AG10803 (cell line): ENCODE data around the gene RNF19B.

Experiments
- DNase-seq: peaks from one replicate; pipeline ENCODE4 v3.0.0; 2010; ENCODE audit warnings: low read depth
- H3K4me3 ChIP-seq: 2 replicates; pipeline ENCODE4 v1.5.1; 2011; ENCODE audit warnings: mild to moderate bottlenecking, low read length, control low read depth
- TF ChIP-seq, protein P1 (sequence below): conservative IDR thresholded peaks from 2 replicates; pipeline ENCODE4 v1.5.1; 2011; ENCODE audit warnings: mild to moderate bottlenecking, low read length, control low read depth, inconsistent platforms

RNF19B gene

DNA sequence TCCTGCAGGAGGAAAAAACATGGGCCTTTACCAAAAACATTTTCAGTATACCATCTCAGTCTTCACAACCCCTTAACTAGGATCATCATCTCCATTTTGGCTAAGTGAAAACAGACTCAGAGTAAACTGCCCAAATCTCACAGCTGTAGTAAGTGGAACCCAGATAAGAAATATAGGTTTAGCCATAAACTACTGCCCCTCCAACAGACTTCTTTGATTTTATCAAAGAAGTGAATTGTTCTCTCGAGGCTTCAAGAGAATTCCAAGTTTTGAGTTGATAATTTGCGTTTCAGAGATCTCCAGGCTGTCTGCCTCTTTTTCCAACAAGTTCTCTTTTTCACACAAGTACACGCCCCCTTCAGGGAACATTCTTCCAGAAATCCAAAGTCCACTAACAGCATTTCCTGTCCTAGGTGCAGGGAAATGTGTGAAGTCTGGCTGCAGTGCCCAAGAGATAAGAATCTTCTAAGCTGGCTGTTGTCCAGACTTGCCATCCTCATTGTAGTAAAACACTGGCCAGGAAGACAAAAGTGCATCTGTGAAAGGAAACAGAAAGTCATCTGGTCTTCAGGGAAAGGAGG, 30.8 kb downstream of the RNF19B start:
- no peak overlapping the region for H3K4me3 ChIP-seq
- TF ChIP-seq, protein P1, sequence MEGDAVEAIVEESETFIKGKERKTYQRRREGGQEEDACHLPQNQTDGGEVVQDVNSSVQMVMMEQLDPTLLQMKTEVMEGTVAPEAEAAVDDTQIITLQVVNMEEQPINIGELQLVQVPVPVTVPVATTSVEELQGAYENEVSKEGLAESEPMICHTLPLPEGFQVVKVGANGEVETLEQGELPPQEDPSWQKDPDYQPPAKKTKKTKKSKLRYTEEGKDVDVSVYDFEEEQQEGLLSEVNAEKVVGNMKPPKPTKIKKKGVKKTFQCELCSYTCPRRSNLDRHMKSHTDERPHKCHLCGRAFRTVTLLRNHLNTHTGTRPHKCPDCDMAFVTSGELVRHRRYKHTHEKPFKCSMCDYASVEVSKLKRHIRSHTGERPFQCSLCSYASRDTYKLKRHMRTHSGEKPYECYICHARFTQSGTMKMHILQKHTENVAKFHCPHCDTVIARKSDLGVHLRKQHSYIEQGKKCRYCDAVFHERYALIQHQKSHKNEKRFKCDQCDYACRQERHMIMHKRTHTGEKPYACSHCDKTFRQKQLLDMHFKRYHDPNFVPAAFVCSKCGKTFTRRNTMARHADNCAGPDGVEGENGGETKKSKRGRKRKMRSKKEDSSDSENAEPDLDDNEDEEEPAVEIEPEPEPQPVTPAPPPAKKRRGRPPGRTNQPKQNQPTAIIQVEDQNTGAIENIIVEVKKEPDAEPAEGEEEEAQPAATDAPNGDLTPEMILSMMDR, result no peak
- peak; percentile 23 for DNase-seq

DNA sequence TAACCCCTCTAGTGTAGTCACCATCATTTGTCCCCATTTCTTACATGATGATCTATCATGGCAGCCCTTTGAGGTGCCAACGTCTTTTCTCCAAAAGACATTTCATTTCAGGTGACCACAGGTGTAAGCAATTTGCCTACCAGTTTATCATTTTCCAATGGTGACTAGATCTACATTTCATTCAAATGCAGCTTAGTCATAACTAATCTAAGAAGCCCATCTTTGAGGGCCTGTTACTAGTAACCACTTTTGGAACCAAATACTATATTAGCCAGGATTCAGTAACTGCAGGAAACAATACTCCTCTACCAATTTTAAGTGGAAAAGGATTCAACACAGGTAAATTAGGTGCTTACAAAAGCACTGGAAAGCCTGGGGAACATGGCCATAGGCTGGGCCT, 32.8 kb downstream of the RNF19B start:
- DNase-seq, result no peak
- TF ChIP-seq, protein P1, result no peak
- H3K4me3 ChIP-seq, result no peak overlapping the region

DNA sequence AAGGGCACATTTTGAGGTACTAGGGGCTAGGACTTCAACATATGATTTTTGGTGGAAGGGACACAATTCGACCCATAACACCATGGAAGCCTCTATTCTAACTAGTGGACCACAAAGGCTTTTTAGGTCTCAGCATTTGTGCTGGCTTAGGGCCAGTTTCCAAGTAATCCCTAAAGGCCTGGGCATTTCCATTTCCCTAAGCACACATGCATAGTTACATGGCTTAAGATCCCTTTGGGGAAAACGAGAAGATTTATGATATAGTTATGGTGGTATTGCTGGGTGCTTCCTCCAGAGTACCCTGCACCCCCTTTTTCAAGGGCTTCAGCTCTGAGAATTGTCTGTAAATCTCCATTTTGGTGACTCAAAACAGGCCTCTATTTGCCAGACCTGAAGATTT, 35.2 kb downstream of the RNF19B start:
- DNase-seq, result no peak
- TF ChIP-seq, protein P1, result no peak
- H3K4me3 ChIP-seq, result no peak overlapping the region

DNA sequence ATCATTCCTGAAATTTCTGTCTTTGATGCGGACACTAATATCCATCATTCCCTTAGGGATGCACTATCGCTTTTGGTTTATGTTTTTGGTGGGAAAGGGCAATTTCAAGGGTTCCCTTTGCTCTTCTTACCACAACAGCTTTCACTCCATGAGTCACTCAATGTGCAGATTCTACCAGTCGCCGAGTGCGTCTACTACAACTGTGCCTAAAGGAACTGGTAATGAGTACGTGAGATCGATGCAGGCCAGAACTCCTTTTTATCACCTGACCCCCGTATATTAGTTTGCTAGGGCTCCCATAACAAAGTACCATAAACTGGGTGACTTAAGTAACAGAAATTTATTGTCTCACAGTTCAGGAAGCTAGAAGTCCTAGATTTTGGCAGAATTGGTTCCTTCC, 35.9 kb downstream of the RNF19B start:
- no peak for DNase-seq
- no peak overlapping the region for H3K4me3 ChIP-seq
- TF ChIP-seq, protein P1, result no peak

DNA sequence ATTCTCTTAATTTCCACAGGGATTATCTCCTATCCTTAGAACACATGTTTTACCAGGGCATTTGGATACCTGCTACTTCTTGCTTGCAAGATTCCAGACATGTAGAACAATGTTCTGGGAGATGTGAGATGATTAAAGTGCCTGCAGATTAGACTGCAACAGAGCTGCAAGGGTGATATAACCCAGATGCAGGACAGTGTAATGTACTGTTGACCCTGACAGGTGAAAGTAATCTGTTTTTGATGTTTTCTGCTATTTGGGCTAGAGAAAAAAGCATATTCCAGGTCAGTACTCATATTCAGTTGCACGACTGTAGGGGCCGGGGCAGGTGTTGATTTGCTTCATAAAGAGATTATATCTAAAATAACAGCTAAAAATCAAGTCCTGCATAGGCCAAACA, 36.3 kb downstream of the RNF19B start:
- H3K4me3 ChIP-seq, result no peak overlapping the region
- DNase-seq, result no peak
- TF ChIP-seq, protein P1, result no peak

DNA sequence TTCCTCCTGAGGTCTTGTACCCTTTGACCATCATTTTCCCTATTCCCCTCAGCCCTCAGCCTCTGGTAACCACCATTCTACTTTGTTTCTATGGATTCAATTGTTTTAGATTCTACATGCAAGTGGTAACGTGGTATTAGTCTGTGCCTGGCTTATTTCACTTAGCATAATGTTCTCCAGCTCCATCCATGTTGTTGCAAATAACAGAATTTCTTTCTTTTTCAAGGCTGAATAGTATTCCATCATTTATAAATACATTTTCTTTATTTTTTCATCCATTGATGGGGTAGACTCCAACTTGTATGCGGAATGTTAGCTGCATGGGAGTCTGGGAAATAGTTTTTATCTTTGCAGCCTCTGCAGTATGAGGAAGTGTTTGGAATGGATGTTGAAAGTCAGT, 37.2 kb downstream of the RNF19B start:
- TF ChIP-seq, protein P1, result no peak
- DNase-seq, result no peak
- no peak overlapping the region for H3K4me3 ChIP-seq

DNA sequence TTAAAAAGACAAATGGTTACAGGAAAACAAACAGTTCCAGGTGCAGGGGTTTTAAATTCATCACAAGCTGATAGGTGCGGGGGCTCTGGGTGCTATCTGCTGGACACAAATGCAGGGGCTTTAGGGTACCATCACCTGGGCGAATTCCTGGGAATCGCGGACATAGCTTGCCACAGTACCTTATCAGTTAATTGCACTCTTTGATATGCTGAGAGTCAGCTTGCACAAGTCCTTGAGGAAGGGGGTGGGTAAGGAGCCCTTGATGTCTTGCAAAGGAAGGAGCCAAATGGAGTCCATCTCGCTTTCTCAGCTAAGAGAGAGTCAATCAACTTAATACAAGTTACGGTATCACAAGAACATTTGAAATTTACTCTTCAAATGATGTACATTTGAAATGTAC, 38.0 kb downstream of the RNF19B start:
- TF ChIP-seq, protein P1, result no peak
- no peak overlapping the region for H3K4me3 ChIP-seq
- no peak for DNase-seq
